Measurements from ENCODE around the gene NLRP6.

Gene NLRP6

GRCh38 chr11:256952-257737 is 21.1 kb upstream of the NLRP6 start:
- DNase-seq = no peak

GRCh38 chr11:257766-258493 is 20.3 kb upstream of the NLRP6 start:
- no peak for DNase-seq

GRCh38 chr11:259413-259812 is 18.8 kb upstream of the NLRP6 start:
- DNase-seq = no peak

GRCh38 chr11:261624-262023 is 16.6 kb upstream of the NLRP6 start:
- no peak for DNase-seq

- DNase-seq = peak; percentile 13 to 23
These were observed 11.3 kb upstream of the NLRP6 start for GRCh38 chr11:266676-267439.

- peak; percentile 50 to 53 for DNase-seq
These were observed 10.7 kb upstream of the NLRP6 start for GRCh38 chr11:267491-267994.

GRCh38 chr11:268716-269145 is 9.5 kb upstream of the NLRP6 start:
- peak; percentile 72 to 74 for DNase-seq

GRCh38 chr11:269146-269890 is 8.9 kb upstream of the NLRP6 start:
- peak; percentile 84 to 88 for DNase-seq

GRCh38 chr11:270451-271318 is 7.5 kb upstream of the NLRP6 start:
- no peak for DNase-seq

- DNase-seq = no peak
These were observed 6.9 kb upstream of the NLRP6 start for GRCh38 chr11:271319-271715.

- no peak for DNase-seq
These were observed 5.8 kb upstream of the NLRP6 start for GRCh38 chr11:272195-272930.

- no peak for DNase-seq
These were observed 5.3 kb upstream of the NLRP6 start for GRCh38 chr11:272931-273198.

- DNase-seq = no peak
These were observed 2.0 kb upstream of the NLRP6 start for GRCh38 chr11:276219-276618.

GRCh38 chr11:279040-279965 is 1.1 kb downstream of the NLRP6 start:
- DNase-seq = no peak

GRCh38 chr11:279966-280705 is 1.9 kb downstream of the NLRP6 start:
- no peak for DNase-seq

- no peak for DNase-seq
These were observed 2.7 kb downstream of the NLRP6 start for GRCh38 chr11:280706-281485.

GRCh38 chr11:281486-282161 is 3.4 kb downstream of the NLRP6 start:
- DNase-seq = no peak

- DNase-seq = no peak
These were observed 4.0 kb downstream of the NLRP6 start for GRCh38 chr11:282171-282570.

Measured in AML-193 (cell line).